T-helper 22 cell (primary cell): Measurements from ENCODE around the gene PPBP.

Source experiments
- DNase-seq: peaks from one replicate; pipeline ENCODE4 v3.0.0-alpha.2; 2020; ENCODE audit warnings: low read depth

PPBP gene, protein sequence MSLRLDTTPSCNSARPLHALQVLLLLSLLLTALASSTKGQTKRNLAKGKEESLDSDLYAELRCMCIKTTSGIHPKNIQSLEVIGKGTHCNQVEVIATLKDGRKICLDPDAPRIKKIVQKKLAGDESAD

DNA sequence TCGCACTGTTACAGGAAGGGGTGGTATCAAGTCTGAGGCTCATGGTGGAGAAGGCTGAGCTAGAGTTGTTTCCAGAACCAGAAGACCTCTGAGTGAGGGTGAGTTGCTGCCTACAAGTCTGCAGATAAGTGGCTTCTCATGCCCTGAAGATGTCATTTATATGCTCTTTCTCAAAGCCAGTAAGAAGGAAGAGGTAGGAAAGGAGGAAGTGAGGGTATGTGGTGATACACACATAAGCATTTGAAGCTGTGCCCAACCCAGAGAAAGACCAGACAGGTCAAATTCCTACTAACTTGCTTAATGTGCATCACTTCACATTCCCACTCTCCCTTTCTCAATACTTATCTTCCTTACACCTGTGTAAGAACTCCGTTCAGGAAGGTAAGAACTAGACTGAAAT, at the start of gene PPBP:
Gene PPBP, minus strand, starts transcription at position 130 of the 400 bp plus-strand sequence. Its CDS starts 87 bp downstream, at position 43.
- no peak for DNase-seq

DNA sequence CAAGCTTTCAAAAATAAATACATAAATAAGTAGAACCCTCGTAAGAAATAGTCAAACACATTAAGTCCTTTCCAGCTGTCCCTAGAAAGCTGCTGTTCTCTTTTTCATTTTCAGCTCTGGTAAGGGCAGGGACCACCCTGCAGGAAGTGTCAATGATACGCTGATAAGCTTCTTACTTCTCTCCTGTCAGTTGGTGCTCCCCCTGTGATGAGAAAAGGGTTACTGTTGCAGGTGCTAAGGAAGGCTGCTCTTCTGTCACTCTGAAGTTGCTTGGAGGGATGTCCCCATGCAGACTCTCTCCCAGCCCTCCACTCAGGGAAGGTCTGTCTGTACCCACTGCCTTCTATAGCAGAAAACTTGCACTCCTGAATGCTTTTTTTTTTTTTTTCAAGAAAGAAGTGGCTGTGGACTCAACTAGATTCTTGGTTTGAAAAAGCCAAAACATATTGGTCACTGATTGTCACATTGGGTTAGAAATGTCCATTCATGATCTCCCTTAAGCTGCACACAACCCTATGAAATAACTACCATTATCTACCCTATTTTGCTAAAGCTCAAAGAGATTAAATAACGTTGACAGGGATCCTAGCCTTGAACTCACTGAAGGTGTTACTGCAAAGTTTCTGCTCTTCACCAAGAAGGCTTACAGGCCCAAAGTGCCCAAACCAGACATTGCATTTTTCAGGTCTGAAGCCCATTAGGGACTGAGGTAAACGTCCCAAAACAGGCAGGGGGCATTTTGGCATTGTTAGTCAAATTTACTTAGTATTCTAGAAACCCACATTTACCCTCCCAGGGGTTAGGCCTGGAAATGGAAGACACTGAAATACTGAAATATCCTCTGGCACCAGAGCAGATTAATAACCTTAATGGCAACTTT, 49.3 kb upstream of the PPBP start:
- DNase-seq: no peak

DNA sequence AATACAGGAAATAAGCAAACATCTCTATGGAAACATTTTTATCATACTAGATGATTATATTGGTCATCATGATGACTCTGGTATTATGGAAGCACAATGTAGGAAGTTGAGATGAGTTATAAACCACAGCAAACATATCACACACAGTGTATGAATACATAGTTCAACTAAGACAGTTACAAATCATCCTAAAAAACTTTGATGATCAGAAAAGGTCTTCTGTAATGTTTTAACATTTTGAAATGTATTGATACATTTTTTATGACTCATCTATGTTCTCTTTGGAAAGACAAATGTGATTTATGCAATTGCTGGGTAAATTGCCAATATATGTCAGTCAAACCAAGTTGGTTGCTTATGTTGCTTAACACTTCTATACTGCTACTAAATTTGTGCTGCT, 45.7 kb upstream of the PPBP start:
- DNase-seq: no peak

DNA sequence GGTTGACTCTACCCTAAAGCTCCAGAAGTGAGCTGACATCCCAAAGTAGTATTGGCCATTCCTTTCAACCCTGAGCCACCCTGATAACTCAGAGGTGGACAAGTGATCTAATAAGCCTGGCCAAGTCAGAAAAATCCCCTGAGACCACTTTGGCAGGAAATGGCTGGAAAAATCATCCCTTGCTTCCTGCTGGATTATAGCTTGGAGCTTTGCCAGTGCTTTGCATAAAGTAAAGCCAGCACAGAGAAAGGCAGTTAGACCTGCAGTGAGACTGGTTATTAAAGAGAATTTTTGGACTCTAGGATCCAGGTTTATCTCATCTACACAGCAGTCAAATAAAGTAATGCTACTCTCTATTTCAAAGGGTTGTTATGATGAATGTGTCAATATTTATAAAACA, 44.1 kb upstream of the PPBP start:
- DNase-seq: no peak

DNA sequence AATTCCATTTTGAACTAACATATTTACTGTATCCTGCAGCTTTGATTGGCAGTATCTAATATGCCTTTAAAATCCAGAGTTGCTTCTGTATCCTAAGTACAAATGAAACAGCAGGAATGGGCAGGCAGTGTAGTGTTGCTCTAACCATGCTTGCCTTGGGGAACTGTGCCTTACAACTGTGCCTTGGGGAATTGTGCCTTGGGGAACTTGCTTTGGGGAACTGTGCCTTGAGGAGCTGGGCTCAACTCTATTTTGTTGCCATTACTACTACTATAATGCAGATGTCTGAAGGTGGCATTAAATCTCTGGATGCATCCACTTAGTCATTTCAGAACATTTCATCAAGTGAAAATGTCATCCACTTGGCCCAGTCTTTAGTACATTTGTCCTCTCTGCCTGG, 43.6 kb upstream of the PPBP start:
- no peak for DNase-seq

DNA sequence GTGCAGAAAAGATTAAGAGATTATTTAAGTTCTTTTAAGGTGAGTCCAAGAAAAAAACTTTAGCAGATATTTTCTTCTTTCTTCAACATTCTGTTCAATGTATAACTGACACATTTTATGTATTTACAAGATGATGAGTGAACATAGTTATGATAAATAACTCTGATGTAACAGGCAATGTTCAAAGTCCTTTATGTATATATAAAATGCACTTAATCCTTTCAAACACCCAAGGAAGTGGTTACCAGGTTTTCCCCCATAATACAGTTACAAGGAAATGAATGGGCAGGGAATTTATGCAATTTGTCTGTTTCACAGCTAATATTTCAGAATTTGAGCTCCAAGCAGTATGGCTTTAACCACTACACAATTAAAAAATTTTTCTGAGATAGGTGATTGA, 42.3 kb upstream of the PPBP start:
- DNase-seq: no peak

DNA sequence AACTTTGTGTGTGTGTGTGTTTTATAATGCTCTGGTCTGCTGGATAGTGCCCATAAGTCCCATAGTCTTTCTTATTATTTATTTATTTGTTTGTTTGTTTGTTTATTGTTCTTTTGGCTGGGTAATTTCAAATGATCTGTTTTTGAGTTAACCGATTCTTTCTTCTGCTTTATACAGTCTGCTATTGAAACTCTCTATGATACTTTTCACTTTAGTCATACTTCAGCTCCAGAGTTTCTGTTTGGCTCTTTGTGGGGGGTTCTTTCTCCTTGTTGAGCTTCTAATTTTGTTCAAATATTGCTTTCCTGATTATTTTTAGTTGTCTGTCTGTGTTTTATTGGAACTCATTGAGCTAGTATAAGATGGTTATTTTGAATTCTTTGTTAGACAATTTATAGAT, 40.5 kb upstream of the PPBP start:
- DNase-seq: no peak

DNA sequence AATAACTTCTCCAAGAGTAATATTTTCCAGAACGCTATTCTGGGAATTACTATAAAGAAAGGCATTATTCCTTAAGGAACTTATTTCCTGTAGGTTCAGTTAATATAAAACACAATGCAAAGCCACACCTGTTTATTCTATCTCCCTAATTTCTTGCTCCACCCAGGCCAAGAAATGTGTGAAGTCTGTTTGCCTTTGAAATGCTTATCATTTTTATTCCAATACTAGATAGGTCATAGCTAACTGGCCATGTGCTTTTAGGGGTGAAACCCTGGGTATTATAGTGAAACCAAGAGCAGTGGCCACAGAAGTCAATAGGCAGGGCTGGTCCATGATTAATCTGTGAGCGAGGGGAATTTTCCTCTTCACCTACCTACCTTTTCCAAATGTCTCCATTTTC, 35.7 kb upstream of the PPBP start:
- DNase-seq: no peak

DNA sequence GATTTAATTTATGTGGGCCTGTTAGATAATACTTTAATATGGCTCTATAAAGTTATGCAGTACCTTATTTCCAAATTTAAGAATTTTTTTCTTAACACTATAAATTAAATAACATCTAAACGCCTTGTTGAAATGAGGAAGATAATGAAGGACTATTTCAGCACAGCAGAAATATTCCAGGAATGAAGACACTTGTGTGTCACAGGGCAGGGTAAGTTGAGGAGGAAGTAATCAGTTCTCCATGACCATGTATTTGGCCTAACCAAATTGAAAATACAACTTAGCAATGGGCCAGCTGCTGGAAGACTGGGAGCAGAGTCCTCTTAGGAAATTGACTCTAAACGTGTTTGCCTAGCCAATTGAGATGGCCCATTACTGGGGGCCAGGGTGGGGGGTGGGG, 33.6 kb upstream of the PPBP start:
- no peak for DNase-seq

DNA sequence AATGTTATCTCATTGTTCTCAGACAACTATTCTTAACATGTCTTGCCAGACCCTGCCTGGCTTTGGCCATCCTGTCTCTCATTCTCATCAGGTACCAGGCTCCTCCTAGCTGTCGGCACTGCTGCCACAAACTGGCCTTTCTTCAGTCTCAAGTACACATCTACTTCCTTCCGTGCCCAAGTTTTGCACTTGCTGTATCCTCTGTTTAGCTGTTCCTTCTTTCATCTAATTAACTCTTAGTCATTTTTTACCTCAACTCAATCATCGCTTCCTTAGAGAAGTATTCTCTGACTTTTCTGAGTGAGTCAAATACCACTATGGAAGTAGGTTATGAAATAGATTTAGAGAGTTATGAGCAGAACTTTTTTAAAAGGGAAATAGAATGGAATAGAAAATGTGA, 30.8 kb upstream of the PPBP start:
- no peak for DNase-seq

DNA sequence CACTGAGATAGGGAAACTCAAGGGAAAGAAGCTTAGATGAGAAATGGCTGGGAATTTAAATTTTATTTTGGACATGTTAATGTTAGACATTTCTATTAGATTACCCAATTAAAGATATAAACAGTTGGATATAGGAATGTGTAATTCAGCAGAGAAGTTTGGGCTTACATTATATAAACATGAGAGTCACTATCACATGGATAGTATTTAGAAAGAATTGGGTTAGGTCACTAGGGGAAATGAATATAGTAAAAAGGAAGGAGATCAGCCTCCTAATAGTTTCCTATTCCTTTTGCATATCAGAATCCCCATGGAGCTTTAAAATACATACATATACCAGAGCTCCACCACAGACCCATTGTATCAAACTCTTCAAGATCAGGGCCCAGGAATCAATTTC, 30.1 kb upstream of the PPBP start:
- DNase-seq: no peak

DNA sequence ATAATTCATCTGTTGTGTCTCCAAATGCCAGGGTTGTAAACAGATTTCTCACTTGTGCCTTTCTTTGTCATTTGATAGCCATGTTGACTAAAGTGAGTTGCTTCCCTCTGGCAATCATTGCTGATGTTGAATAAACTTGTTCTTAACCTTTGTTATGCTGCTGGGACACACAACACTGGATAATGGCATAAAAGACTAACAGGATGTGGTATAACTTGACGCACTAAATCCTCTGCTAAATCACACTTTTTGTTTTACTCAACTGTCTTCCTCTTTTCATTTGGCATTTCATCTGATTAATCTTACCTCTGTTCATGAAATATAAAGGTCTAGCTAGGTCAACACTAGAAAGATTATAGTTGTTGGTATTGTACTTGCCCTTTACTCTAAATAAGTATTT, 28.1 kb upstream of the PPBP start:
- DNase-seq: no peak

DNA sequence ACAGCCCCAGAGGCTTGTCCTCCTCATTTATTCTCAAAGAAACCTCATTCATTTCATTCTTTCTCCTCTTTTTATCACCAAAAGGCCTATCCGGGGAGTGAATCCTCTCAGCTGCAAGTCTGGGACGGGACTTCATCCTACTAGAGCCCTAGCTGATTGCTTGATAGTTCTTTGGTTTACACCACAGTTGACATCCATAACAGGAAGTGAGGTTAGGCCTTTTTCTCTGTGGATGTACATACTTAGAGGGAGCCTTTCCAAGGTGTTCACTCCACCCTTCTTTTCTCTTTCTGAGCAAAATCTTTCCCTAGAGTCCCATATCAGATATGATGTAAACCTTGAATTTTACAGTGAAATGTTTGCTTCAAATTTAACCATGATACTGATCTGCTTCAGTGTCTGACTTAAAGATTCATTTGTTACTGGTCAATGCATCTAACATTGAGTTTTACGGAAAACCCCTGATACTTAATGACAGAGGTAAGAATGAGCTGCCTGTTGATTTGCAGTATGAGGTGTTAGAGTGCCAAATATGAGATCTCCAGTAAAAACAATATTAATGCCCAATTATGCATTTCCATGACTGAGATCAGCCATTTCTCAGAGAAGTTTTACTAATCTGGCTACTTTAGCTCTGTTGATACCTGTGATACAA, 27.3 kb upstream of the PPBP start:
- DNase-seq: no peak

DNA sequence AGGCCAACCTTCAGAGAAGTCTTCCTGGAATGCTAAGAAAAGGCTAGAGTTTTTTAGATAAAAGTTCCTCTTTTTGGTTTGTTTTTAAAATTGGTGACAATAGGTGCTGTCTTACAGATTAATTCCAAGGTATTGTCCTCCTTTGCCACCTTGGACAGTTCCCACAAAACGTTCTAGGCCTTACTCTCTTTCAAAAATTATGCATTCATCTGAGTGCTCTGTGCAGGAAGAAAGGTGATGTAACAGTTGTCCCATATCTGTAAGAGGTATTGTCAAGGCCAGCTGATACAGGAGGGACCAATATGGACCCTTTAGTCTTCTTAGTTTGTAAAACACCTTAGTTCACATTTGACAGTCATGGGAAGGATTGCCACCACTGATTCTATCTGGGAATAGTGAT, 26.3 kb upstream of the PPBP start:
- no peak for DNase-seq

DNA sequence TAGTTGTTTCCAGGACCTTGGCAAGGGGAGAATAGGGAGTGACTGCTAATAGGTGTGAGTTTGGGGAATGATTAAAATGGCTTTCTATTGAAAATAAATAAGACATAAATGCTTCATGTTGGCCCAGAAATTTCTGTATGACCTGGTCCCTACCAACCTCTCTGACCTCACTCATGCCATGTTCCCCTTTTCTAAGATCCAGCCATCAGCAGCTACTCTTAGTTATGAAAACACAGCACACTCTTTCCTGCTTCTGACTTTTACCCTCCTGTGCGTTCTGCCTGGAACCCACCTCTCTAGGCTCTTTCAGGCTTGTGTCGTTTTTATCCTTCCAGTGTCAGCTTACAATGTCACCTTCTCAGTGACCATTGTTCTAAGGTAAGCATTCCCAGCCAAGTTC, 25.3 kb upstream of the PPBP start:
- DNase-seq: no peak

DNA sequence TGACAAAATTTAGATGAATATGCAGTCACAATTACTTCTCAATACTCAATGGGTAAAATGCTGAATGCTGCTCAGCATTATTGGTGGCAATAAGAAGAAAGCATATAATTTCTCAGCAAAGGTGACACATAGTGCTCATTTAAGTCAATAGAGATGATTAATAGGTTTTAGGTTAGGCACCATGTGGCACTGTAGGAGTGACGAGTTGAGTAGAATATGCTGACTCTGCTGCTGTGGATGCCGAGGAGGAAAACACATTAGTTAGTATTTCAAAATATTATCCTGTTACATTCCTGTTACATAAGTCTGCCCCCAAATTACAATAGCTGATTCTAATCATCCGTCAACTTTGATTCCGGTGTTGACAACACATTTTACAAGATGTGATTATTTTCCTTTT, 24.1 kb upstream of the PPBP start:
- DNase-seq: no peak

DNA sequence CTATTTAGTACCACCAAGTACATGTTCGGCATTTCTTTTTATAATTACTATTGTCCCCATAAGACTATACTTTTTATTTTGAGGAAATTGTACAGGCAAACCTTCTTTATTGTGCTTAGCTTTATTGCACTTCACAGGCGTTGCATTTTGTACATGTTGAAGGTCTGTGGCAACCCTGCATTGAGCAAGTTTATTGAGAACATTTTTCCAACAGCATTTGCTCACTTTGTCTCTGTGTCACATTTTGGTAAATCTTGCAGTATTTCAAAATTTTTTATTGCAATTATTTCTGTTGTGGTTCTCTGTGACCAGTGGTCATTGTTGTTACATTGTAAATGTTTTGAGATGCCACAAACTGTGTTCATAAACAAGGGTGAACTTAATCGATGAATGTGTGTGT, 21.3 kb upstream of the PPBP start:
- no peak for DNase-seq

DNA sequence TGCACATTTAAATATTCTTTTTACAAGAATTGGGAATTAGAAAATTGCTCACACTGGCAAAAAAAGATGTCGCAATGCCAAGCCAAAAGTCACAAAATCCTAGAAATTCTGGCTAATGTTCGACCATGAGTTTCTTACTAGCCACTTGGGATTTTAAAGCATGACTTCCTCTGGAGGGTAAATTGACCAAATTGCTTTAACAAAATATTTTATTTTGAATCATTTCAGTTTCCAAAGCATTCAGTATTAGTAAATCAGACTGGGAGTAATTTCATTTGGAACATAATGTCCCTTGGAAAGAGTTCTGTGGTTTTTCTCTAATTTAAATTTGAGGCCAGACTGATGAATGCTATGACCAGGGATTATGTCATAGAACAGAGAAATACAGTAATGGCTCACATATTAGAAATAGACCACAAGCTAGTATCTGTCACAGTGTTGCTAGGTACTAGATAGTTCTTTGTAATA, 18.1 kb upstream of the PPBP start:
- no peak for DNase-seq

DNA sequence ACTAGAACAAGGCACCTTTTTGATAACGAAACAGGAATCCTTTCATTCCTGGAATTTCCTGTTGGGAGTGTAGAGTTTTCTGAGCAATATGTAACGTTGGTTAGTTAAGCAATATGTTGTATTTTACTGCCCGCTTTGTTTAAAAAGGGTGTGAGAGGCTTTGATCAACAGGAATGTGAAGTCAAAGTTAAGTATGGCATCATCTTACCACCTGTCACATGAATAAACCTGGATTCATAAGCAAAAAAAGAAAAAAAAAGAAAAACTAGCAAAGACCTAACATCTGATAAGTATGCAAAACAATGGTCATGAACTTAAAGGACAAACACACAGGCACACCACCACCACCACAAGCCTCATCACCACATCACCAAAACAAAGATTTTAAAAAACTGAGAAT, 17.5 kb upstream of the PPBP start:
- DNase-seq: no peak

DNA sequence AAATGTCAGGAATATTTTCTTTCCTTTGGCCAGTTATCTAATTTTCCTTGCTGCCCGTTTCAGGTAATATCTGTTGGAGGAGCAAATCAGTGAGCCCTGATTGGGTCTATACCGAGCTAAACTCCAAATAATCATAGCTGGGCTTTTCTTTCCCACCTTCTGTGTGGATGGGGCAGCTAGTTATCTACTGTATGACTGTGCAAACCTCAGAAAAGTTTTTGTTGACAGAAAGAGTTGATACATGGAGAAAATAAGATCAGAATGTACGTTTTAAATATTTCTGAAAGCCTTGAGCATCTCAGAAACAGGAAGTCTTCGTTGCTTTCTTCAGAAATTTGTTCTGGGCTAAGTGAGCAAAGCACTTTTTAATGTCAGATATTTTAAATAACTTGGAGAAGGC, 16.7 kb upstream of the PPBP start:
- DNase-seq: no peak

DNA sequence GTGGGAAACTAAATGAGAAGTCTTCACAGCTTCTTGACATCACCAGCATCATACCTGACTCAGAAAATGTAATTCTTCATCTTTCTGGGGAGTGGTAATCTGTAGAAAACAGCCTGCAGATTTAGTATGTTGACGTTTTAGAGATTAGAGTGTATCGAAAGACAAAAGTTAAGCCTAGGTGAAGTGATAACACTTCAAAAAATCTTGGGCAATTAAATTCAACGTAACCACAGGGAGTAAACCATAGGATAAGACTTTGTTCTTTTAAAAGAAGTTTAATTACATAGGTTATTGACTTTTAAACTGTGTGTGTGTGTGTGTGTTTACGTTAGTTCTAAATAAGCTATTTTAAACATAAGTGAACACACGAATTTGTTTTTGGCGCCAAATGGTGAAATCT, 12.3 kb upstream of the PPBP start:
- DNase-seq: no peak

DNA sequence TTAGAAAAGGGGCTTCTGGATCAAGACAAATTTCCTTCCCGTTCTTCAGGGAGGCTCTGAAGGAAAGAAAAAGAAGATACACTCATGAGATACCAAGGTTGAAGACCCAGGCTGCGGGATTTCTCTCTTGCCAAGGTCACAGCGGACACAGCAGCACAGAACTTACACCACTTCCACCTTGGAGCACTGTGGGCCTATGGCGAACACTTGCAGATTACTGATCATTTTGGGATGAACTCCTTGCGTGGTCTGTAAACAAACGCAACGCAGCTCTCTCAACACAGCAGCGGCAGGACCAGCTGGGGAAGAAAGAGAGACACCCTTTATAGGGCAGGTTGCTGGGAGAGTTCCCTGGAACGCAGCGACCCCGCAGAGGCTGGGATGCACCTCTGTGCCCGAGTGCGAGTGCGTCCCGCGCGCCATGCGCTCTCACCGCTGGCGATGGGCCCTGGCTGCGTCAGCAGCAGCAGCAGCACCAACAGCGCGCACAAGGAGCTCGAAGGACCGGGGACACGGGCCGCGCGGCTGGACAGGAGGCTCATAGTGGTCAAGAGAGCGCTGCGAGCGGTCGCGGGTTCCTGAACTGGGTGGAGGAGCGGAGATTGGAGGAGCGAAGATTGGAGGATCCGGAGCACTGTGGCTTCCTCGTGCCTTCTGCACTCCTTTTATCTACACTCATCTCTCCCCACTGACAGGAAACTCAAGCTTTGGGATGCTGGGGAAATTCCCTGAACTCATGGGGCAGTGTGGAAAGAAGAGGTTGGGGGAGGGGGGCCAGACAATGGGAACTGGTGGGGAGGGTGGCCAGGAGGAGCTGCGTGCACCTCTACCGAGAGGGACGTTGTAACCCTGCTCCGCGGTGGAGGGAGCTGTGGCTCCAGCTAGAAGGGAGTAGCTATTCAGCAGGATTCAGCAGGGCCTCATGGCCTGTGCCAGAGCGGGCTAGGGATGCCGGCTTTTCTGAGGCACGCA, 10.3 kb upstream of the PPBP start, which contains the start of gene CXCL5:
Gene CXCL5, minus strand, starts transcription at position 638 of the 972 bp plus-strand sequence. Its CDS starts 96 bp downstream, at position 542.
- no peak for DNase-seq
